Panc1 (cell line): ENCODE data around the gene AHCYL1. TPM values are rescaled to one million over a fixed set of nuclear protein-coding genes. Genes with fewer than 3 reads are reported as not detected.
"Not testable (repeated sequence)": the region's sequence is repeated elsewhere in the genome, so short reads cannot be mapped to it uniquely, and the experiment has no call there.

ENCODE experiments used
- ATAC-seq: fragments of 200-7000 bp; cut with Tn5 transposase; 2 replicates; pipeline ENCODE4 v1.9.1; 2020; ENCODE audit warnings: mild to moderate bottlenecking, moderate library complexity
- BruUV-seq: library from RNA; stranded (reverse); fragments of 400-500 nt; replicated peaks from 2 replicates; lab custom pipeline; 2021; lab: Mats Ljungman, UMichigan
- CTCF ChIA-PET: fragments of 300-600 bp; sonication (Branson Sonifier 250); formaldehyde crosslinking; loops from one replicate; lab custom pipeline; 2022; ENCODE audit warnings: antibody characterized with exemption; lab: Charles Lee
- POLR2A ChIA-PET: fragments of 300-600 bp; sonication (Branson Sonifier 250); formaldehyde crosslinking; loops from one replicate; lab custom pipeline; 2022; ENCODE audit warnings: antibody characterized with exemption; lab: Charles Lee
- DNase-seq: peaks from one replicate; pipeline ENCODE4 v3.0.0-alpha.2; 2010; ENCODE audit warnings: low read depth, low spot score
- H3K27ac ChIP-seq: 2 replicates; pipeline ENCODE4 v1.5.1; 2011; ENCODE audit warnings: mild to moderate bottlenecking, low read length, inconsistent platforms
- H3K27me3 ChIP-seq: fragments of 200-500 bp; sonication (Bioruptor generic); 2 replicates; pipeline ENCODE4 v1.6.0; 2014; ENCODE audit warnings: low read length, inconsistent platforms; ENCODE audit not compliant: control insufficient read depth, insufficient read depth
- H3K36me3 ChIP-seq: fragments of 200-500 bp; sonication (Bioruptor generic); 2 replicates; pipeline ENCODE4 v1.5.1; 2014; ENCODE audit warnings: inconsistent platforms, mild to moderate bottlenecking, low read length, moderate library complexity; ENCODE audit not compliant: control insufficient read depth, insufficient read depth
- H3K4me1 ChIP-seq: 2 replicates; pipeline ENCODE4 v1.5.1; 2011; ENCODE audit warnings: inconsistent platforms, mild to moderate bottlenecking, low read length, moderate library complexity; ENCODE audit not compliant: control insufficient read depth, insufficient read depth
- H3K4me3 ChIP-seq, 2 experiments: 2 replicates each; pipeline ENCODE4 v1.5.1; 2011 to 2012; ENCODE audit warnings: low read depth in 2 of 2, low read length in 2 of 2, mild to moderate bottlenecking in 2 of 2, inconsistent platforms in 1 of 2, moderate library complexity in 1 of 2
- H3K9me3 ChIP-seq: fragments of 200-500 bp; sonication (Bioruptor generic); 2 replicates; pipeline ENCODE4 v1.5.1; 2014; ENCODE audit warnings: low read depth, mild to moderate bottlenecking, inconsistent platforms, low read length, moderate library complexity; ENCODE audit not compliant: control insufficient read depth, insufficient read depth
- POLR2AphosphoS5 ChIP-seq: IDR thresholded peaks from 2 replicates; pipeline ENCODE4 v1.6.1; 2012; ENCODE audit warnings: mild to moderate bottlenecking, low read depth, low read length, moderate library complexity
- SIN3A ChIP-seq: IDR thresholded peaks from 2 replicates; pipeline ENCODE4 v1.6.1; 2012; ENCODE audit warnings: low read depth, mild to moderate bottlenecking, low read length, moderate library complexity, borderline replicate concordance; ENCODE audit not compliant: insufficient read depth
- TCF7L2 ChIP-seq: IDR thresholded peaks from 2 replicates; pipeline ENCODE4 v1.6.1; 2011; ENCODE audit warnings: mild to moderate bottlenecking, low read depth, low read length, inconsistent platforms
- in situ Hi-C: cut with HindIII; loops from 2 replicates; pipeline ENCODE4 v1.10.0; 2016; ENCODE audit warnings: low sequenced_read_pairs, low pct_unique_long_range_greater_than_20kb
- intact Hi-C: fragments of 100-400 bp; cut with micrococcal nuclease; formaldehyde crosslinking; loops from one replicate; pipeline ENCODE4 v1.10.0; 2022; ENCODE audit not compliant: unreplicated experiment
- total RNA-seq: library from RNA; stranded (reverse); gene quantifications from one replicate; pipeline ENCODE4 v1.2.1, GENCODE V29; 2021; ENCODE audit not compliant: unreplicated experiment
- TF ChIP-seq, protein P1 (sequence below), 2 experiments: IDR thresholded peaks; 2 replicates each; pipeline ENCODE4 v1.6.1; 2011 to 2012; ENCODE audit warnings: low read depth in 2 of 2, control low read depth in 1 of 2, low read length in 1 of 2, mild to moderate bottlenecking in 1 of 2, moderate library complexity in 1 of 2; ENCODE audit not compliant: insufficient read depth in 1 of 2
- TF ChIP-seq, protein P2 (sequence below): fragments of 450-650 bp; IDR thresholded peaks from 2 replicates; pipeline ENCODE4 v1.5.1; 2017; ENCODE audit warnings: mild to moderate bottlenecking

AHCYL1 gene
- total RNA-seq, 1 experiment from 2014 or later, result 174 TPM

DNA sequence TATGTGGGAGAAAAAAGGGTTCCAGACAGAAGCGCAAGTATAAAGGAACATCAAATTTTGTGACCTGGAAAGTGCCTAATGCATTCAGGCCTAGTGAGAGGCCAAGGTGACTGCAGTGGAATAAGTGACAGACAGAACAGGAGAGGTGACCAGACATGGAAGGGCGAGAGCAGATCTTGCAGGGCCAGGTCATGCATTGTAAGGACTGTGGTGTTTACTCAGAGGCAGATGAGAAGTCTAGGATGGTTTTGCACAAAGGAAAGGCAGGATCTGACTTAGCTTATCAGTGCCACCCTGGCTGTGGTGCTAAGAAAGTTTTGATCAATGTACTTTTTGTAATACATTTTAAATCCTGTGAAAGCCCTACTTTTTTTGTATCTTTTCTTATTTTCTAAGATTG lies 34.1 kb upstream of the AHCYL1 start:
- H3K4me3 ChIP-seq, result no peak overlapping the region
- ChIA-PET POLR2A (interaction anchor here (0.7 kb wide), 1 partner anchor 159 kb away, joined by 12 read pairs; no protein-coding TSS in a partner anchor), CTCF (no interaction called here)
- in situ Hi-C loops, result no loop called here
- H3K4me1 ChIP-seq, result peaks cover 14% of the 10 kb centered on the region
- no peaks in the 10 kb centered on the region for H3K36me3 ChIP-seq
- peak overlapping the region; percentile 95 for H3K27ac ChIP-seq
- H3K9me3 ChIP-seq, result 0 out of 2 replicates have a peak, but pooled peaks cover 3% of the 10 kb centered on the region
- BruUV-seq, result no TSS peak
- intact Hi-C loops, result no loop called here
- no peak for TF ChIP-seq TCF7L2
- TF ChIP-seq, protein P1, sequence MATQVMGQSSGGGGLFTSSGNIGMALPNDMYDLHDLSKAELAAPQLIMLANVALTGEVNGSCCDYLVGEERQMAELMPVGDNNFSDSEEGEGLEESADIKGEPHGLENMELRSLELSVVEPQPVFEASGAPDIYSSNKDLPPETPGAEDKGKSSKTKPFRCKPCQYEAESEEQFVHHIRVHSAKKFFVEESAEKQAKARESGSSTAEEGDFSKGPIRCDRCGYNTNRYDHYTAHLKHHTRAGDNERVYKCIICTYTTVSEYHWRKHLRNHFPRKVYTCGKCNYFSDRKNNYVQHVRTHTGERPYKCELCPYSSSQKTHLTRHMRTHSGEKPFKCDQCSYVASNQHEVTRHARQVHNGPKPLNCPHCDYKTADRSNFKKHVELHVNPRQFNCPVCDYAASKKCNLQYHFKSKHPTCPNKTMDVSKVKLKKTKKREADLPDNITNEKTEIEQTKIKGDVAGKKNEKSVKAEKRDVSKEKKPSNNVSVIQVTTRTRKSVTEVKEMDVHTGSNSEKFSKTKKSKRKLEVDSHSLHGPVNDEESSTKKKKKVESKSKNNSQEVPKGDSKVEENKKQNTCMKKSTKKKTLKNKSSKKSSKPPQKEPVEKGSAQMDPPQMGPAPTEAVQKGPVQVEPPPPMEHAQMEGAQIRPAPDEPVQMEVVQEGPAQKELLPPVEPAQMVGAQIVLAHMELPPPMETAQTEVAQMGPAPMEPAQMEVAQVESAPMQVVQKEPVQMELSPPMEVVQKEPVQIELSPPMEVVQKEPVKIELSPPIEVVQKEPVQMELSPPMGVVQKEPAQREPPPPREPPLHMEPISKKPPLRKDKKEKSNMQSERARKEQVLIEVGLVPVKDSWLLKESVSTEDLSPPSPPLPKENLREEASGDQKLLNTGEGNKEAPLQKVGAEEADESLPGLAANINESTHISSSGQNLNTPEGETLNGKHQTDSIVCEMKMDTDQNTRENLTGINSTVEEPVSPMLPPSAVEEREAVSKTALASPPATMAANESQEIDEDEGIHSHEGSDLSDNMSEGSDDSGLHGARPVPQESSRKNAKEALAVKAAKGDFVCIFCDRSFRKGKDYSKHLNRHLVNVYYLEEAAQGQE (IDR thresholded peaks at IDR 0.05; ENCODE audit: insufficient read depth in 1 of 2, low read depth in 2 of 2, low read length in 1 of 2), result no peak
- TF ChIP-seq, protein P2, sequence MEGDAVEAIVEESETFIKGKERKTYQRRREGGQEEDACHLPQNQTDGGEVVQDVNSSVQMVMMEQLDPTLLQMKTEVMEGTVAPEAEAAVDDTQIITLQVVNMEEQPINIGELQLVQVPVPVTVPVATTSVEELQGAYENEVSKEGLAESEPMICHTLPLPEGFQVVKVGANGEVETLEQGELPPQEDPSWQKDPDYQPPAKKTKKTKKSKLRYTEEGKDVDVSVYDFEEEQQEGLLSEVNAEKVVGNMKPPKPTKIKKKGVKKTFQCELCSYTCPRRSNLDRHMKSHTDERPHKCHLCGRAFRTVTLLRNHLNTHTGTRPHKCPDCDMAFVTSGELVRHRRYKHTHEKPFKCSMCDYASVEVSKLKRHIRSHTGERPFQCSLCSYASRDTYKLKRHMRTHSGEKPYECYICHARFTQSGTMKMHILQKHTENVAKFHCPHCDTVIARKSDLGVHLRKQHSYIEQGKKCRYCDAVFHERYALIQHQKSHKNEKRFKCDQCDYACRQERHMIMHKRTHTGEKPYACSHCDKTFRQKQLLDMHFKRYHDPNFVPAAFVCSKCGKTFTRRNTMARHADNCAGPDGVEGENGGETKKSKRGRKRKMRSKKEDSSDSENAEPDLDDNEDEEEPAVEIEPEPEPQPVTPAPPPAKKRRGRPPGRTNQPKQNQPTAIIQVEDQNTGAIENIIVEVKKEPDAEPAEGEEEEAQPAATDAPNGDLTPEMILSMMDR, result no peak
- TF ChIP-seq SIN3A, result no peak
- TF ChIP-seq POLR2AphosphoS5, result no peak
- no peak for DNase-seq
- no peaks in the 10 kb centered on the region for H3K27me3 ChIP-seq
- ATAC-seq, result no peak

DNA sequence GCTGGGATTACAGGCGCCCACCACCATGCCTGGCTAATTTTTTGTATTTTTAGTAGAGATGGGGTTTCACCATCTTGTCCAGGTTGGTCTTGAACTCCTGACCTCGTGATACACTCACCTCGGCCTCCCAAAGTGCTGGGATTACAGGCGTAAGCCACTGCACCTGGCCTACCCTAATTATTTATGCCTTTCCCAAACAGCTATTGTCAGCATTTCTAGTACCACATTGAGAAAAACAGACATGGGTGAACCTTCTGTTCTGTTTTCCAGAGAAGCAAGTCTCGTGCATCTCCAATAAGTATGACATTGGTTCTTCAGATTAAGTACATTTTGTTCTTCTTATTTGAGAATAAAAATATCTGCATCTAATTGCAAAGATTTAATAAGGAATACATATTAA lies 33.1 kb upstream of the AHCYL1 start:
- H3K9me3 ChIP-seq, BruUV-seq, DNase-seq, CTCF ChIA-PET, intact Hi-C loops, H3K27me3 ChIP-seq, ATAC-seq, H3K4me3 ChIP-seq, POLR2A ChIA-PET, H3K36me3 ChIP-seq, in situ Hi-C loops: not testable (repeated sequence)
- Histone ChIP-seq H3K4me1 (peaks cover 14% of the 10 kb centered on the region), H3K27ac (peak overlapping the region; percentile 55; the same call in 1 of the 2 replicates)

DNA sequence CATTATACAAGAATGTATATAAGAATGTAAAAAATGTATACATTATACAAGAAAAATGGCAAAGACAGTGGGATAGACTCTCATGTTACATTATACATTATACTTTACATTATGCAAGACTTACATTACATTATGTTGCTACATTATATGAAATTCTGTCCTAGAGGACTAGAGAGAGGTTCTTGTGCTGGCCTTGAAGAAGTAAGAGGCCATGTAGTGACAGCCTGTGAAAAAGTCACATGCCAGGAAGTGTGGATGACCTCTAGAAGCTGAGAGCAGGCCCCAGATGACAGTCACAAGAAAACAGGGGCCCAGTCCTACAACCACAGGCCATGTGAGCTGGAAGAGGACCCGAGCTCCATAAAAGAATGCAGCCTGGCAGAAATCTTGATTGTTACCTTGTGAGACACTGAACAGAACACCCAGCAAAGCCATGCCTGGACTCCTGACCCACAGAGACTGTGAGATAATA lies 30.5 kb upstream of the AHCYL1 start:
- Histone ChIP-seq H3K4me1 (peaks cover 27% of the 10 kb centered on the region), H3K27me3 (no peaks in the 10 kb centered on the region), H3K9me3 (0 out of 2 replicates have a peak, but pooled peaks cover 3% of the 10 kb centered on the region), H3K27ac (peak overlapping the region; percentile 83), H3K4me3 (no peak overlapping the region), H3K36me3 (no peaks in the 10 kb centered on the region)
- in situ Hi-C loops (no loop called here), intact Hi-C loops (no loop called here)
- ChIA-PET POLR2A (no interaction called here), CTCF (interaction anchor here (0.6 kb wide), 1 partner anchor 193 kb away, joined by 3 read pairs; no protein-coding TSS in a partner anchor)
- ATAC-seq (no peak), DNase-seq (no peak)
- TF ChIP-seq POLR2AphosphoS5, result no peak
- TF ChIP-seq, protein P1 (IDR thresholded peaks at IDR 0.05; ENCODE audit: insufficient read depth in 1 of 2, low read depth in 2 of 2, low read length in 1 of 2), result no peak
- TF ChIP-seq, protein P2, result no peak
- no peak for TF ChIP-seq TCF7L2
- no peak for TF ChIP-seq SIN3A
- BruUV-seq, result no TSS peak
